NCI-H146 (cell line): ENCODE results near the gene C6orf89.
"Not testable (repeated sequence)": the region's sequence is repeated elsewhere in the genome, so short reads cannot be mapped to it uniquely, and the experiment has no call there.

ENCODE experiments used
- DNase-seq: peaks from one replicate; lab custom pipeline; 2025; lab: John Stamatoyannopoulos, UW

The C6orf89 gene

DNA sequence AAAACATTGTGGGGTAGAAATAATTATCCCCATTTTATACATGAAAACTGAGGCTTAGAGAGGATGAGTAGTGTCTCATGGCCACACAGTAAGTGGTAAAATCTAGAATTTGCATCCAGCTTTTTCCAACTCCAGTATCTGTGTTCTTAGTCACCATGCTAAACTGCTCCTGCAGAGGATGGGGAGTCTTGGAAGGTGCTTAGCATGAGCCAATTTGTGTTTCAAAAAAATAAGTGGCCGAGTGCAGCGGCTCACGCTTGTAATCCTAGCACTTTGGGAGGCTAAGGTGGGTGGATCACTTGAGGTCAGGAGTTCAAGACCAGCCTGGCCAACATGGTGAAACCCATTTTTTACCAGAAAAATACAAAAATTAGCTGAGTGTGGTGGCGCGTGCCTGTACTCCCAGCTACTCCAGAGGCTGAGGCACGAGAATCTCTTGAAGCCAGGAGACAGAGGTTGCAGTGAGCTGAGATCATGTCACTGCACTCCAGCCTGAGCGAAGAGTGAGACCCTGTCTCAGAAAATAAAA lies 2.4 kb downstream of the C6orf89 start:
- DNase-seq, result no peak

DNA sequence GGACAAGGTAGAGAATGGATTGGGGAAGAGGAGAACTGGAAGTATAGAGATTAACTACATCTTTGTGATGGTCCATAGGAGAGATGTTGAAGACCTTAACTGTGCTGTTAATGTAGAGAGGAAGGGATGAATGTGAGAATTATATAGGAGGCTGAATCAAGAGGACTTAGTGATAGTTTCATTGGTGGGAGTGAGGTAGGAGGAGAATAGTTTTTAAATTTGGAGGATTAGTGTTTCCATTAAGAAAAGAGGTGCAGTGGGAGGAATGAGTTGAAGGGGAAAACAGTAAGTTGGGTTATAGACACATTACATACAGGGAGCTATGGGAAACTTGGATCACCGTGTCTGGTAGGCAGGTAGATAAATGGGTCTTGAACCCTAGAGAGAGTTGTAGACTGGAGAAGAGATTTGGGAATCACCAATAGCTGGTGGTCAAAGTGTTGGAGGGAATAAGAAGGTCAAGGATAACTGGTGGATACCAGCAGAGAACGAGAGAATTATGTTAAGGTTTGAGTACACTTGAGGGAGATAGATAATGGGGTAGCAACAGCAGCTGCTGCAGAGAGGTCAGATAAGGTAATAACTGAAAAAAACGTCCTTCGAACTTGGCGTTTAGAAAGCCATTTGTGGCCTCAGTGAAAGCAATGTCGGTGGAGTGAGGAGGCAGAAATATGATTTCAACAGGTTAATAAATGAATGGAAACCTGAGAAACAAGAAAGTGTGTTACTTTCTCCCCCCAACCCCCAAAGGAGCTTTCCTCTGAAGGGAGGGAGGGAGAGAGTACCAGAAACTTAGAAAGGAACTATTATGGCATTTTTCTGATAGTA lies 3.1 kb downstream of the C6orf89 start:
- no peak for DNase-seq

DNA sequence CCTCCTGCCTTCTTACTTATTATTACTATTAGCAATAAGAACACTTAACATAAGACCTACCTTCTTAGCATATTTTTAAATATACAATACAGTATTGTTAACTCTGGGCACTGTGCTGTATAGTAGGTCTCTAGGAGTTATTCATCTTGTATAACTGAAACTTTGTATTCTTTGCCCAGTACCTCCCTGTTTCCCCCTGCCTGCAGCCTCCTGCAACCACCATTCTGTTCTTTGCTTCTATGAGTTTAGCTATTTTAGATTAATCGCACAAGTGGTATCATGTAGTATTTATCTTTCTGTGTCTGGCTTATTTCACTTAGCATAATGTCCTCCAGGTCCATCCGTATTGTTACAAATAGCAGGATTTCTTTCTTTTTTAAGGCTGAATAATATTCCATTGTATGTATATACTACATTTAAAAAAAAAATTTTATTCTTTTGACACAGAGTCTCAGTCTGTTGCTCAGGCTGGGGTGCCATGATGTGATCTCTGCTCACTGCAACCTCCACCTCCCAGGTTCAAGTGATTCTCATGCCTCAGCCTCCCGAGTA lies 4.4 kb downstream of the C6orf89 start:
- DNase-seq, result no peak

DNA sequence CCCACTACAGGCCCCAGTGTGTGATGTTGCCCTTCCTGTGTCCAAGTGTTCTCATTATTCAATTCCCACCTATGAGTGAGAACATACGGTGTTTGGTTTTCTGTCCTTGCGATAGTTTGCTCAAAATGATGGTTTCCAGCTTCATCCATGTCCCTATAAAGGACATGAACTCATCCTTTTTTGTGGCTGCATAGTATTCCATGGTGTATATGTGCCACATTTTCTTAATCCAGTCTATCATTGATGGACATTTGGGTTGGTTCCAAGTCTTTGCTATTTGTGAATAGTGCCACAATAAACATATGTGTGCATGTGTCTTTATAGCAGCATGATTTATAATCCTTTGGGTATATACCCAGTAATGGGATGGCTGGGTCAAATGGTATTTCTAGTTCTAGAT lies 5.4 kb downstream of the C6orf89 start:
- DNase-seq, result not testable (repeated sequence)

DNA sequence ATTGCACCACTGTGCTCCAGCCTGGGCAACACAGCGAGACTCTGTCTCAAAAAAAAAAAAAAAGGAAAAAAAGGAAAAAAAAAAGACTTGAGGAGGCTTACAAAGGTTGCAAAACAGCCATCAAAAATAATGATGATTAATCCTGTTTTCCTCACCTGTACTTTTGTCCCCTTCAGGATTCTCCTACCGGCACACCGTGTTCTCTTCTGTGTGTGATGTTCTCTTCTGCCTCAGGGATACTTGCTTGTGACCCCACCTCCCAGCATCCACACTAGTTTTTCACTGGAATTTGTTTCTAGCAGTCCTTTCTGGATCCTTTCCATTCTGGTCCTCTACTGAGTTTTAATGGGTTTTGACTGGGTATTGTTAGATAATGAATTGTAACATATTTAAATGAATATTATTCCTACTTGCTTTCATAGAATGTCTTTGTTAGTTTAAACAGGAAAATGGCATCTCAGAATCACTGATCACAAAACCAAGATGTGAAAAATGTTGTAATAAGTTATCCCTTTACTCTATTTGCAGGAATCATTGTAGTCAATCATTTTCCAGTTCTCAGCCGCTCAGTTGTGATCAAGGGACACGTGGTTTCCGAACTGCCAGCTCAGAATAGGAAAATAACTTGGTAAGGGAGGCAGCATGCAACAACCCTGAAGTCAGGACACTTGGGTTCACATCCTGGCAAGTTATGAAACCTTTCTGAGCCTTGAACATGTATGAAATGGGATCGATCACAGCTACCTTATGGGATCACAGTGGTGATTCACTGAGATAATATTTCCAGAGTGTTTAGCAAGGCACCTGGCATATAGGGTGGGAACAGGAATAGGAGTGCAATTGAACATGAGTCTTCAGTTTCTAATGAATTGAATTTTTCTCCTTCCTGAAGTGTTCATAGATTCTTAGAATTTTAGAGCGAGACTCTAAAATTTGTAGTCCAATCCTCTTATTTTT lies 8.5 kb downstream of the C6orf89 start:
- no peak for DNase-seq

DNA sequence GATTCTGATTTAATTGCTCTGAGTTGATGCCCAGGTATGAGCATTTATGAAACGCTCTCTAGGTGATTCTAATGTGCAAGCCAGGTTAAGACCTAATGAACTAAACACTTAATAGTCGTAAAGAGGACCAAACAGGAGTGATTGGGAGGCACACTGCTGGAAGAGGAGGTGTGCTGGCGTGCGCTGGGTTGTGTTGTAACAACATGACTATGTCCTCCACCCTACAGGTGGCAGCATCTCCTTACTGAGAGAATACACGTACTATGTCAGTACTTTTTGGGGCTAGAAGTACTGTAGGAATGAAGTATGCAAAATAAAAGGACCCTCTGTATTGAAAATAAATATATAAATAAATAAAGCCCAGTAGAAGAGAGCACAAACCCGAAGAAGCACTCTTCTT lies 11.9 kb downstream of the C6orf89 start:
- DNase-seq, result no peak

DNA sequence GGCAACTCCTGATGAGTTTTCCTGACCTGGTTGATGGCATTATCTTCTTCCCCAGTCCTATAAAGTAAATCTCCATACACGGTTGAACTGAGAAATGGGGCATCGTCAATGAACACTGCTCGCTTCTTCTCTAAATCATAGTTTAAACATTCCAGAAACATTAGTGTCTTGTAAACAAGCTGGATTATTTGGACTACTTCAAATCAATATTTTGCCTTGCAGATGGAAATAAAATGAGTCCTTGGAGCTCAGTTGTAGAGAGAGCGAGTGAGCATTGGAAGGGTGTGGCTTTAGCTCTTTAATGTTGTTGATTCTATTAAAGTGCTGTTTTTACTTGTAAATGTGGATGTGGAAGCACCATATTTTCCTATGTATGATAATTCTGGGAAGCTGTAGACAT lies 18.4 kb downstream of the C6orf89 start:
- DNase-seq, result no peak

DNA sequence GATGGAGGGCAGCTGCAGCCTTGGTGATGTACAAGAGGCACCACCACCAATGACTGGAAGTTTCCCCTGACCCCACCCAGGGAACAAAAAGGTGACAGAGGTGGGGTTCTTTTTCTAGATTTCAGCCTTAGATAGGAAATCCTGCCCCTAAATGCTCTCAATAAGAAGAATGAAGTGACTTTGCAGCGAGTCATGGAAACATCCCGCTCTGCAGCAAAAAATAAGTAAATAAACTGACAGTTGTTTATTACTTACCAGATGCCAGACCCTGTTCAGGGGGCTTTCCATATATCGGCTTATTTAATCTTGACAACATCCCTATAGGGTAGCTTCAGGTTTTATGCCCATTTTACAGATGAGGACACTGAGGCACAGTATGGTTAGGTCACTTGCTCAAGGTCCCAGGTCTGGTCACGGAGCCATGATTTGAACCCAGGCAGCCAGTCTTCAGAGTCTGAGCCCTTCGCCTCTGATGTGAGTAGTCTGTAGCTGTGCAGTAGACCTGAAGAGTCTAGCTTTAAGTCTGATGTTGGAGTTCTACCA lies 19.2 kb downstream of the C6orf89 start:
- DNase-seq, result no peak

DNA sequence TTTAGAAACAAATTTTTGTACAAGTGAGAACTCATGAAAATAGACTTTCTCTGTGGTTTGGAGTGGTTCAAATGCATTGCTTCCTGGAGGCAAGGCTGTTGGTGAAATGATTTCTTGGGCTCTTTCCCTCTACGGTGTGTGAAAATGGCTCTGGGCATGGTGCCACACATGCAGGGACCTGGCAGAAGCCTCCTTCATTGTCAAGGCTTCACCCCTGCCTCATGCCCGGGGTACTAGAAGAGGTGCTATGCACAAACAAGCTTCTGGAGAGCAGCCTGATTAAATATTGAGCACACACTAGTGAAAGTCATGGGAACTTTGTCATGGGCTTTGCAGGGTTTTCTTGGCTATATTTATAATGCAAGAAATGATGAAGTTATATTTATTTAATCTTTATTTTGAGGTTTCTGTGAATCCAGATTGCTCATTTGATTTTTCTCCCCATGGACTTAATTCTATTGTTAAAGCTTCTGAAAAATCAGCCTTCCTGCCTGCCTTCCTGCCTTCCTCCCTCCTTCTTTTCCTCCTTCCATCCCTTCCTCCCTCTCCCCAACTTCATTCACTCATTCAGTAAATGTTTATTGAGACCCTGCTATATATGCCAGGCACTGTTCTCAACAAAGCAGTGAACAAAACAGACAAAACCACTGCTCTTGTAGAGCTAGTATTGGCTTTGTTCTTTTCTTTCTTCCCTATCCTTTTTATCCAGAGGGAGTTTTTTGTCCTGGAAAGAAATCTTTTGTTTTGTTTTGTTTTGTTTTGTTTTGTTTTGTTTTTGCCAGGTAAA lies 21.0 kb downstream of the C6orf89 start:
- DNase-seq, result no peak

DNA sequence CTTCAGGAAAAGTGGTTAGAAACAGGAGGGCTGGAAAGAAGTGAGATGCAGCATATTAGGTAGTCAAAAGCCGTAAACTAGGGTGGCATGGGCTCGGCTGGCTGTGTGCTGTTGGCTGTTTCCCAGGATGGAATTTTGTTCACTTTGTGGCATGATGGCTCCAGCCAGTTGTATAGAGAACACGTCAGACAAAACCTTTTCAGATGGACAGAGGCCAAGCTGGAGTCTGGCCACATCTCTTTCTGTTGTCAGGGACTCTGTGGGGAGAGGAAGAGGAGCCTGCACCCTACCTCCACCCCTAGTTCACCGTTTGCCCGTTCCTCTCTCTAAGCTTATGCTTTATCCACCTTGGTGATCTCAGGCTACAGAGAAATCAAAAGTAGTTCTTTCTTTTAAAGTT lies 22.0 kb downstream of the C6orf89 start:
- no peak for DNase-seq

DNA sequence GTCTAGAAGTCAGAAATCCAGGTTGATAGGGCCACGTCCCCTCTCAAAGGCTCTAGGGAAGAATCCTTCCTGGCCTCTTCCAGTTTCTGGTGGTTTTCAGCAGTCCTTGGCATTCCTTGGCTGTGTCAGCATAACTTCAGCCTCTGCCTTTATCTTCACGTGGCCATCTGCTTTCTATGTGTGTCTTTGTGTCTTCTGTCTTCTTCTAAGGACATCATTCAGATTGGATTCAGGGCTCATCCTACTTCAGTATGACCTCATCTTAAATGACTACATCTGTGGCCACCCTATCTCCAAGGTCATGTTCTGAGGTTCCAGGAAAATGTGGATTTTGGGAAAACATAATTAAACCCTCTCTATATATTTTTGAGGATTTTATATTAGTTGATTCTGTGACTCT lies 23.0 kb downstream of the C6orf89 start:
- no peak for DNase-seq

DNA sequence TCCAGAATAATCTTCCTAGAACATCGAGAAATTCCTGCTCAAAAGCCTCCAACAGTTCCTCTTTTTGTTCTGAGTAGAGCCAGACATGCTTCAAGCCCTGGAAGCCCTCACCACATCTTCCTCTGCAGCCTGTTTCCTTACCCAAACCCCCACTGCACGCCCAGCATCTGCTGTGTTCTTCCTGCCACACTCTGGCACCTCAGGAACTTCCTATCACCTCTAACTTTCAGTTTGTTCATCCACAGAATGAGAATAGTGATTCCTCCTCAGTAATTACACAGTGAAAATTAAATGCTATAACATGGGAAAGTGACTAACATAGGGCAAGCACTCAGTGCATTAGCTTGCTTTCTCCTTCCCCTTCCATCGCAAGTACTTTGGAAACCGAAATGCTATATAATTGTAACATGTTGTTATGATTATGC lies 26.3 kb downstream of the C6orf89 start:
- DNase-seq, result no peak

DNA sequence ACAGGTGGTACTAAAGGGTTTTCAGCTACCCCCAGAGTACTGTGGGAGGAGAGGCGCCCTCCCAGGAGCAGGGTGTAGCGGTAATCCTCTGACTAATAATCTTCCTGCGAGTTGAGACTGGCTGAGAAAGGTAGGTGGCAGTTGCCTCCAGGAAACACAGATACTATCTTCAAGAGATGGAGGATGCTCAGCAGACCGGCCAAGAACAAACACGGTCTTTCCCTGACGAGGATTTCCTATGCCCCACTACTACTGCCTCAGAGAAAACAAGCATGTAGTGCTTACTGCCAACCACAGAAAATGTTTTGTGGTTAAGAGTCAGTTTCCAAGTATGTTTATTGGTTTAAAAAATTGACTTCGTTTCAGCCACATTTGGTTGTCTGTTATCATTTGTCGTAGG lies 26.8 kb downstream of the C6orf89 start:
- DNase-seq, result no peak

DNA sequence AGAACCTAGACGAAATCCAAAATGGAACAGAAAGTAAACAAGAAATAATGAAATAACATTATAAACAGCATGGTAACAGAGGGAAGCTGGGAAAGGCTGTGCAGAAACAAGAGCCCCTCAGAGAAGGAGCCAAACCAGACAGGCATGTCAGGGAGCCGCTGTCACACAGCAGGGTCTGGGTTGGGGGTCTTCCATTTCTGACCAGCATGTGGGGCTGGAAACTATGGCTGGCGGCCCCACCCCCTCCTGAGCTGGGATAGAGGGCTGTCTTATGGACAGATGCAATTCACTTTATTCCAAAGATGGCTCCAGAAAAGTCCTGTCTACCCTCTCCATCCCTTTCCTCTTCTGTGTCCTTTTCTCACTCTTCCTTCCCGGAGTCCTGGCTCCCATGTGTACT lies 27.3 kb downstream of the C6orf89 start:
- DNase-seq, result no peak

DNA sequence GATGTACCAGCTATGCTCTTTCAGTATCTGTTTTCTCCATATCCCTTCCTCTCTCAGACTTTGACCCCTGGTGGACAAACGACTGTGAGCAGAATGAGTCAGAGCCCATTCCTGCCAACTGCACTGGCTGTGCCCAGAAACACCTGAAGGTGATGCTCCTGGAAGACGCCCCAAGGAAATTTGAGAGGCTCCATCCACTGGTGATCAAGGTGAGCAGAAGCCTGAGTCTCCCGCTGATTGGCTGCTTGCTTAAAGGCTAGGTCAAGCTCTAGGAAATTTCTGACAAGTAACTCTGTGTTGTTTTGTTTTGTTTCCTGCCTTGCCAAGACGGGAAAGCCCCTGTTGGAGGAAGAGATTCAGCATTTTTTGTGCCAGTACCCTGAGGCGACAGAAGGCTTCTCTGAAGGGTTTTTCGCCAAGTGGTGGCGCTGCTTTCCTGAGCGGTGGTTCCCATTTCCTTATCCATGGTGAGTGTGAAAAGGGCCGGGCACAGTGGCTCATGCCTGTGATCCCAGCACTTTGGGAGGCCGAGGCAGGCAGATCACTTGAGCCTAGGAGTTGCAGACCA lies 28.6 kb downstream of the C6orf89 start:
- DNase-seq, result no peak

DNA sequence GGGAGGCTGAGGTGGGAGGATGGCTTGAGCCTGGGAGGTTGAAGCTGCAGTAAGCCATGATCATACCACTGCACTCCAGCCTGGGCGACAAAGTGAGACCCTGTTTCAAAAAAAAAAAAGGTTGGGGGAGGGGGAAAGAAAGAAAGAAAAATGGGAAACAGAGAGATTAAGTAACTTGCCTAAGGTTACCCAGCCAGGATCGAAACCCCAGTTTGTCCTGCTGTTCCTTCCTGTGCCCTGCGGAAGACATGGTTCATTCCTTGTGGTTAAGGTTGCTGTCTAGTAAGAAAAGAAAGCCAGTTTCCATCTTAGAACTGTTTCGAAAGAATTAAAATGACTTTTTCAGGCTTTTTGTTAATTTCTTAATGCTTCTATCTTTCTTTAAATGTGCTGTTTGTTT lies 29.8 kb downstream of the C6orf89 start:
- DNase-seq, result no peak

DNA sequence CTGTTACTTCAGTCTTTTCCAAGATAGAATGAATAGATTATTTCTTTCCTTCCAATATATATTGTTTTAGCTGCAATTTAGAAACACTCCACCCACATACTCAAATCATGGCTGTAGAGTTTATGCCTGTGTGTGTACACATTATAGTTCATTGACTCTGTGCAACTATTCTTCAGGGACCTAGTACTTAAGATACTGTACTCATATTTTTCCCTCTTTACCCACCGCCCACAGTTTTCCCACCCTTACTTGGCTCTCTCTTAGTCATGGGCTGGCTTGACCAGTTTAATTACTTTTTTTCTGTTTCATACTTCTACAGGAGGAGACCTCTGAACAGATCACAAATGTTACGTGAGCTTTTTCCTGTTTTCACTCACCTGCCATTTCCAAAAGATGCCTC lies 30.4 kb downstream of the C6orf89 start:
- no peak for DNase-seq

DNA sequence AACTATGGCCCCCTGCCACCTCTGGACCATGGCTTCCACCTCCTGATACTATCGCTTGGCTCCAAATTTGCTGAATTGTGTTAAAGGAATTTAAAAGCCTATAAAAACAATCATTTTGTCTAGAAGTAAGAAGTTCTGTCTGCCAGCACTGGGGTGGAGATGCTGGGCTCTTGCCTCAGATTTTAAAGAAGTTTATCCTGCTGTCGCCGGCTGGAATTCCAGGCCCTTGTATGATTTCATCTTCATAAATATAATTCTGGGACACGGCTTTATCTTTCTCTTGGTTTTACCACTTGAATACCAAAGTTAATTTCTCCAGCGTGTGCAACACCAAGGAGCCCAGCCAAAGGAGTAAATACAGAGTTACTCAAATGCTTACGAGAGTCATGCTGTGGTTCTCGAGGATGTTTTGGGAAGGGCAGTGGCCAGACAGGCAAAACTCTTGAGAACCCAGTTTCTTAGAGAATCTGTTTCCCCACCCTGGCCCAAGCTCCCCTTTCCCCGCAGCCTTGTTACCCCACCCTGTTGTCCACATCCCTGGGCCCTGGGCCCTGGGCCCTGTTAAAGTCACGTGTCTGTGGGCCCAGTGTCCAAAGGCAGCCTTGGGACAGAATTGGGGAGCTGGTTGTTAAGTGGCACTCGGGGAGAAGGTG lies 31.9 kb downstream of the C6orf89 start:
- DNase-seq, result no peak

DNA sequence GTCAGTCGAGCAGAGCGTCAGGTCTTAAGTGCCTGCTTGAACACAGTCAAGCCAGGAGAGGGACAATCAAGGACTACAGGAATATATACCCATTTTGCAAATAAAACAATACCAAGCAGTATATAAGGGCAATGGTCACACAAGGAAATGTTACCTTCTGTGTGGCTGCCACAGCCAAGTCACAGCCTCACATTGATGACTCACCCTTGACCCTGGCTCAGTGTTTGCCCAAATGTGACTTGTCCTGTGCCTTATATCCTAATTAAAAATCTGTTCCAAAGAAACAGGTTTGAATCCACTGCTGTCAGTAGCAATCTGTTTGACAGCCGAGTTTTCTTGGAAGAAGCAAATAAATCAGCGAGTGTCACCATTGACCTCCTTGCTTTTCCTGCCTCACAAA lies 34.3 kb downstream of the C6orf89 start:
- DNase-seq, result no peak

DNA sequence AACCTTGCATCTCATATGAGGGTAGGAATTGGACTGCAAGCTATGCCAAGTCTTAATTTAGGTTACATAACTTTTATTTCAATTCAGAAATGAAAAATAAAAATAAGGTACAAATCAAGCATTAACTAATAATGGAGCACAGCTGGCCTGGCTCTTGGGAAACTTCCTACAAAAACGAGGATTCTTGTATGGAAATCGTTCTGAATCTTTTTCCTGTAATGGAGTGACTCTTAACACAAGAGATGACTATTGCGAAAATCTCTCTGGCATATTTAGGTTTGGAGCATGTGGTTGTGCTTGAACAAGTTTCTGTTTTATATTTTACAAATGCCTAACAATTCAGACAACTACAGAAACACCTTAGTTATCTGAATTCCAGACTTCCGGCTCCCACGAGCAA lies 34.8 kb downstream of the C6orf89 start:
- DNase-seq, result no peak

DNA sequence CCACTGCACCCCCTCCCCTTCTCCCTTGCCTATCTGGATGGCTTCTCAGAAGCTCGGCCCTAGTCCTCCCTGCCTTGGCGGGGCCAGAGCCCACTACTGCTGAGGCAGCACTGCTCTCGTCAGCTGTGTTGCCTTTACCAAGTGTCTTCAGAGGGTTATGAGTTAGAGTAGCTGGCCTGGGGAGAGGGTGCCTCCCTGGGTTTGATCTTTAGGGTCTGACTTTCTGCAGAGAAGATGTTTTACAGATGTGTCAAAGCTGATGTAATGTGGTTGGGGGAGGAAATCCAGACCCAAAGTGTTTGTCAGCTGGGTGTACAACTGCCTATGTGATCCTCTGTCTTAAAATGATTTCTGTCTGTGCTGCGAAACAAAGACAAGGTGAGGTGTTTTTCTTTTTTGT lies 38.4 kb downstream of the C6orf89 start:
- DNase-seq, result no peak
